LoVo (cell line): ENCODE measurements around the gene NEBL.
"Not testable (repeated sequence)": the region's sequence is repeated elsewhere in the genome, so short reads cannot be mapped to it uniquely, and the experiment has no call there.

Source experiments
- DNase-seq: peaks from one replicate; pipeline ENCODE4 v3.0.0-alpha.2; 2016; ENCODE audit warnings: low spot score

The NEBL gene, protein sequence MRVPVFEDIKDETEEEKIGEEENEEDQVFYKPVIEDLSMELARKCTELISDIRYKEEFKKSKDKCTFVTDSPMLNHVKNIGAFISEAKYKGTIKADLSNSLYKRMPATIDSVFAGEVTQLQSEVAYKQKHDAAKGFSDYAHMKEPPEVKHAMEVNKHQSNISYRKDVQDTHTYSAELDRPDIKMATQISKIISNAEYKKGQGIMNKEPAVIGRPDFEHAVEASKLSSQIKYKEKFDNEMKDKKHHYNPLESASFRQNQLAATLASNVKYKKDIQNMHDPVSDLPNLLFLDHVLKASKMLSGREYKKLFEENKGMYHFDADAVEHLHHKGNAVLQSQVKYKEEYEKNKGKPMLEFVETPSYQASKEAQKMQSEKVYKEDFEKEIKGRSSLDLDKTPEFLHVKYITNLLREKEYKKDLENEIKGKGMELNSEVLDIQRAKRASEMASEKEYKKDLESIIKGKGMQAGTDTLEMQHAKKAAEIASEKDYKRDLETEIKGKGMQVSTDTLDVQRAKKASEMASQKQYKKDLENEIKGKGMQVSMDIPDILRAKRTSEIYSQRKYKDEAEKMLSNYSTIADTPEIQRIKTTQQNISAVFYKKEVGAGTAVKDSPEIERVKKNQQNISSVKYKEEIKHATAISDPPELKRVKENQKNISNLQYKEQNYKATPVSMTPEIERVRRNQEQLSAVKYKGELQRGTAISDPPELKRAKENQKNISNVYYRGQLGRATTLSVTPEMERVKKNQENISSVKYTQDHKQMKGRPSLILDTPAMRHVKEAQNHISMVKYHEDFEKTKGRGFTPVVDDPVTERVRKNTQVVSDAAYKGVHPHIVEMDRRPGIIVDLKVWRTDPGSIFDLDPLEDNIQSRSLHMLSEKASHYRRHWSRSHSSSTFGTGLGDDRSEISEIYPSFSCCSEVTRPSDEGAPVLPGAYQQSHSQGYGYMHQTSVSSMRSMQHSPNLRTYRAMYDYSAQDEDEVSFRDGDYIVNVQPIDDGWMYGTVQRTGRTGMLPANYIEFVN

DNA sequence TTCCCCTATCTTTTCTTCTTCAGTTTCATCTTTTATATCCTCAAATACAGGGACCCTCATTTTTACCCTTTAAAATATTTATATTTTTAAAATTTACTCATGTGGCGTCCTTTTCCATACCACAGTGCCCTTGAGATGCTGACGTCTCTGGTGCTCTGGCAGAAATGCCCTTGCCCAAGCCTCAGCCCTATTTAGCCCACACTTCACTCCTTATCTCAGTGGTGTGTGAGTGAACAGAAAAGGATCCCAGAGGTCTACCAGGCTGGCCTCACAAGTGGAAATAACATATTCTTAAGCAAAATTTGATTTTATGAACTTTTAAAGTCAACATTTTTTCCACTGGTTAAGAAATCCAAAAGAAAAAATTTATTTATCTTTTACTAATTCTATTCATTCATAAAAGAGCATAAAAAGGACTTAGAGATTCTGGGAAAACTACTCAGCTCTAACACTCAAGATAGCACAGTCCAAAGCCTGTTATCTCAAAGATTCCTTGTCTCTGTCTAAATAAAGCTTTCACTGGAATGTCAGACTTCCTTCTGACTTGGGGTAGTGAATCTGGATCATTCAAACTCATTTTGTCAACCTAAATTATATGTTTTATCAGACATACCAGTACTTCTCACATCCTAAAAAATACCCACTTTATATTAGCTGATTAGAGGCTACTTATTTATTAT lies at the start of gene NEBL:
TSS of gene NEBL (minus strand) at position 166 of the 680 bp plus-strand sequence. CDS start at position 60, 106 bp downstream.
- no peak for DNase-seq

DNA sequence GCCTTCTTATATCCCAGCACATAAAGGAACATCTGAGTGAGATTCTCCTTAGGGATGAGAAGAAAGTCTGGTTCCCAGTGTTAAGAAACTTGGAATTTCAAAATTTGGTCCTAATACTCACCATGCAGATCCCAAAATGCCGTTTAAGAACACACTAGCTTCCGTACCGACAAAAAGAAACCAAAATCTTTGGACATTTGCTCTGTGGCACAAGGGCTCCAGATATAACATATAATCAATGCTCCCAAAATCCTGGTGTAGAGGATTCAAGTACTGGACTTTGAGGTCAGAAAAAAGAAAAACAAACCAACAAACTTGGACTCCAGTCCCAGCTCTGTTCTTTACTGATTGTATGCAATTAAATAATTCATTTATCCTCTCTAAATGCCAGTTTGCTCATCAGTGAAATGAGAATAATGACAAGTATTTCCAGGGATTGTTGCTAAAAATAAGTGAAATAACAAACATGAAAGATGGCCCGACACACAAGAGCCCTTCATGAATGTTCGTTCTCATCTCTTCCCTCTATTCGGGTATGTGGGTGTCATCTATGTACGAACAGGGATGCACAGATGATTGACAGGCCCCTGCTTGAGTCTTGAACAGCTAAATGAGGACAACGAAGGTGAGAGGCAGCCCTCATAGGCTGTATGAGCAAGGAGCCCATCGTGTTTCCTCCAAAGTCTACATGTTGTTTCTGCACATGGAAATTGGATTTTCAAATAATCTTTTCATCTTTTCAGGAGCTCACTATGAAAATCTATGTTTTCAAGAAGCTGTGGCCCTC lies 48.6 kb upstream of the NEBL start:
- DNase-seq: no peak

DNA sequence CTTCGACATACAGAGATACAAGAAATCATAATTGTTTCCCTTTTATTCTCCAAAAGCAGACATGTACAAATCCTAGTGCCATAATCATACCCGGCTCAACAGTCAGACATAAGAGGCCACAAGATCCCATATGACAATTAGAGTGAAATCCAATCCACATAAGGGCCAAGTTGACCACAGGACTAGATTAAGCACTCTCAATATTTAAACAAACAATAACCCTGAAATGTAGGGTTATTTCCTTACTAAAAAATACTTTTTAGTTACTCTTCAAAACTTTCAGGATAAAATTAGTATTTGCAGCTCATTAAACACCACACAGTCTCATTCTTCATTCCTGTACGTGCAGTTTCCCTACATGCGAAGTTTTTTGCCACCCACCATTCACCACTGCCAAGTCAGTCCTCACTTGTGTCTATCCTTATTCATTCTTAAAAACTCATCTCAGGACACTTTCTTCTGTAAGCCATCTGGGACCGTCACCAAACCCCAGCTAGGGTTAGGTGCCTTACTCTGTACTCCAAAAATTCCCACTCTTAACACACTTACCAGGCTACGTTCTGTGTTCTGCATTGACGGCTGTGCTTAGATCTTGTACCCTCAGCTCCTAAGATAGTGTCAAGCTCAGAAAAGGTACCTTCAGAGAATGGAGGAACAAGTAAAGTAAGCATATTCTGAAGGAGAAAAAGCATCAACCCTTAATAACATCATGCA lies 47.8 kb upstream of the NEBL start:
- DNase-seq: no peak

DNA sequence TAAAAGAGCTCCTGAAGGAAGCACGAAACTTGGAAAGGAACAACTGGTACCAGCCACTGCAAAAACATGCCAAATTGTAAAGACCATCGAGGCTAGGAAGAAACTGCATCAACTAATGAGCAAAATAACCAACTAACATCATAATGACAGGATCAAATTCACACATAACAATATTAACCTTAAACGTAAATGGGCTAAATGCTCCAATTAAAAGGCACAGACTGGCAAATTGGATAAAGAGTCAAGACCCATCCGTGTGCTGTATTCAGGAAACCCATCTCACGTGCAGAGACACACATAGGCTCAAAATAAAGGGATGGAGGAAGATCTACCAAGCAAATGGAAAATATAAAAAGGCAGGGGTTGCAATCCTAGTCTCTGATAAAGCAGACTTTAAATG lies 42.3 kb upstream of the NEBL start:
- not testable (repeated sequence) for DNase-seq

DNA sequence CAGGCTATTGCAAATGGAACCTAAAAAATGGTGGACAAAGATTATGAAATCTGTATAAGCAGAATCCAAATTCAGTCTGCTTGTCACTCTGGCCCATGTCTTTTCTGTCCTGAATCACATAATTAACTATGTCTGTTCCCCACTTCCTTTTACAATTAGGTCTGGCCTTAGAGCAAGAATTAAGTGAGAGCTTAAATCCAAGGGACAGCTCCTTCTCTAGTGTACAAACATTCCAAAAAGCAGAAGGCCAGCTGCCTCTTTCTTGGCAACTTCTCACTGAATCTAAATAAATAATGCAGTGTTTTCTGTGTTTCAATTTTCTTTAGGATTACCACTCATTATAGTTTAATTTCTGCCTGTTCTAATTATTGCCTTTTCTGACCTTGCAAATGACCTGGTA lies 39.3 kb upstream of the NEBL start:
- DNase-seq: no peak

DNA sequence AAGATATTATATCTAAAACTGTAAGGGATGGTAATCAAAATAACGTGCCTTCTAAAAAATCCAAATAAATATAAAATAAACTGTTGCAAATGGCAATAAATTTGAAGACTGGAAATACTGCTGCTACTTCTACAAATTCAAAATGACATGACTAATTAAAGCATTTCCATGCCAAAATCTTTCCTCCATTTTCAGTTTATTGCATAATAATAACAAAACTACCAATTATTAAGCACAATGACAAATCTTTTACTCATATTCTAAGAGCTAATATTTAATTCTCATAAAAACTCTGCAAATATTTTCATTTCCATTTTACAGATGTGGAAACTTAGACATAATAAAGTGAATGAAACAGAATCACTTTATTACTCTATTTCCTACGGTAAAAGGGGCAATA lies 38.8 kb upstream of the NEBL start:
- DNase-seq: no peak

DNA sequence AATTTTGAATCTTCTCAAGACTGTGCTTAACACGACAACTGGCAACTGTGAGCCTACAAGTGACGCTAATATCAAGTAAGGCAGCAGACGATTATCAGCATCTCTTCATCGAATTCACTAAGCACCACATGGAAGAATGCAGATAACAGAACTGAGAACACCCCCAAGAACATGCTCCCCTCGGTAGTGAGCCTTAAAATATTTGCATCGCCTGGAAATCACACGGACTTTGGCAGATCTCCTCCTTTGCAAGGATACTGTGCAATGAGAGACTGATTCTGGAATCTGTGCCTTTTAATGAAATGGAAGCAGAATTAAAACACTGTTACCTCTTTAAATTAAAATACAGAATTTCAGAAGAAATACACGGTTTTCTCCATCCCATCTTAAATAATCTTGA lies 38.2 kb upstream of the NEBL start:
- no peak for DNase-seq

DNA sequence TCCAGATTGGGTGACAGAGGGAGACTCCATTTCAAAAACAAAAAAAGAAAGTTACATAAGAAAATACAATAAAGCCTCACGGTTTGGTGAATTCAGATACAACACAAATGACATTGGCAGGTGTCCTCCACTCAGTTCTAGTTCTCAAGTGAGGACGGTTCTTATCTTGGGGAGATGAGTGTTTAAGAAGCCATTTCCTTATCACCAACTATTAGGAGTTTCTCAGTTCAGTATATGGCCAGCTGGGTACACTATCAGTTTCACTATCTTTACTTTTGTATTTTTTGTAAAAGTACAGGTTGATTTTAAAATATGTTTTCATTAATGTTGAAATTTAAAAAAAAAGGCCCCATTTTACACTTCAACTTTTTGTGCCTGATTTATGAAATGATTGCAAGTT lies 36.6 kb upstream of the NEBL start:
- DNase-seq: no peak

DNA sequence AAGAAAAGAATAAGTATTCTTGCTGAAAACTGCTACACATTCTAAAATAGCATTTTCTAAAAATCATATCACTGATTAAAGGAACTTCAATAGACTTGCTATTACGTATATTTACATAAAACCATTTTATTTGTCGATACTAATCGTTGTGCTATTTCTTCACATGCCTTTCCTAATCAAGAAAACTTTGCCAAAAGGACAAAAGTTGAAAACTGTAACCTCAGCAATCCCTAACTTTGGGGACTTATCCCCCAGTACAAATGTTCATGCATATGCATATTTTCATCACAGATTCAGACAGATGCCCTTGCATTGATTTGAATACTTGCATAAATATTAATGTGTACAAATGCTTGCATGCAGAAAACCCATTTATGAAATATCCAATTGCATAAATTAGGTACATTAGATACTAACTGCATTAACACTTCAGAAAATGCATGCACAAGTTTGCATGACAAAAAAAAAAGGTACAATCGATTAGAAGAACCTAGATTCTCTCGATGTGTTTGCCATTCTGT lies 35.6 kb upstream of the NEBL start:
- DNase-seq: no peak

DNA sequence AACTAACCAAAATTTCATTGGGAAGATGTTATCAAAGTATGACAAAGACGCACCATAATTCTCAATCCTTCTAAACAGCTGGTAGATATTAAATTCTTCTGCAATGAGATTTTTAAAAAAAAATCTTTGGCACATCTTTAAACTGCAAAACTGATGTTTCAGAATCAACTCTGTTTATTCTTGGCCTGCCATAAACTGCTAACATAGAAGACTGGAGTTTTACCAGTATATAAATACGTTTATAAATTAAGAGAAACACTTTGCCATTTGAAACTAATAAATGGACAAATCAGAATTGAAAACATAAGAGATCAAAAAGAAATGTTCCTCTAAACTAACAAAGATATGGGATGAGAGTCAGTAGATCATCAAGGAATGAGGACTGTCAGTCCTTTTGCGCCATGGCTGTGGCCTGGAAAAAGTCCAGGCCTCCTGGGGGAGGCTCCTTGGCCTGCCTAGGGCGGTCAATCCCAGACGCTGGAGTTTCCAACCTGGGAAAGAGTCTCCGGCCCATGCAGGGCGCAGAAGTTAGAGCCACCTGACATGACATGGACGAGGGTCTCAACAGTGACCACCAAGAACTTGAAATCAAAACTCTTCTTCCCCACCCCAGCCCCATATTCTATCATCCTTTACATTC lies 34.2 kb upstream of the NEBL start:
- no peak for DNase-seq

DNA sequence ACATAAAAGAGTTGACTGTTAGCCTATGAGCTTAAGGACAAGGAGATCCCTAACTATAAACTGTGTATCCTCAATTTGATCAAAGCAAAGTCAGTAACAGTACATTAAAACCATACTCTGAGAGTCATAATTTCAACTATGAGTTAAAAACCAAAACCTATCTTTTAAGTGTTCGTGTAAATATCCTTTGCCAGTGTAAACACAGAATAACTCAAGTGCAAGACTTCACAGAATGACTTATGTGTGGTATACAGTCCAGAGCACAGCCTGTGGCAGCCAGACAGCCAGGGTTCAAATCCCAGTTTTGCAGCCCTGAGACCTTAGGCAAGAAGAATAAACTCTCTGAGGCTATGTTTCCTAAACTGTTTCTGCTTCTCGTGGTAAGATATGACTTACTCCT lies 30.3 kb upstream of the NEBL start:
- DNase-seq: no peak

DNA sequence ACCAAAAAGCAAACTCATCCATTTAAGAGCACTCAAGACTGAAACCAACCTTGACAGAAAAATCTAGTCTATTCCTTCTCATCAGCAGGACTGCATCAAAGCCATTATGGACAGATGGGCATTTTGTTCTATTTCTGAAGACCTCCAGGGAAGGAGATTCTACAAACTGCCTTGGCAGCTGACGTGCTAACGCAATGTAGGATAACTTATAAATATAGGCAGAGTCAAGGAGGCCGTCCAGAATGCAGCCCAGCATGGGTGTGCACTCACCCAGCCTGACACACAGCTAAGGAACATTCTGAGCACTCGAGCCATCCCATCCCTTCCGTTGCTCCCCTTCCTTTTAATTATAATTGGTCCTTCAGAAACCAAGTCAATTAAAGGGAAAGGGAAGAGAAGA lies 25.3 kb upstream of the NEBL start:
- DNase-seq: no peak

DNA sequence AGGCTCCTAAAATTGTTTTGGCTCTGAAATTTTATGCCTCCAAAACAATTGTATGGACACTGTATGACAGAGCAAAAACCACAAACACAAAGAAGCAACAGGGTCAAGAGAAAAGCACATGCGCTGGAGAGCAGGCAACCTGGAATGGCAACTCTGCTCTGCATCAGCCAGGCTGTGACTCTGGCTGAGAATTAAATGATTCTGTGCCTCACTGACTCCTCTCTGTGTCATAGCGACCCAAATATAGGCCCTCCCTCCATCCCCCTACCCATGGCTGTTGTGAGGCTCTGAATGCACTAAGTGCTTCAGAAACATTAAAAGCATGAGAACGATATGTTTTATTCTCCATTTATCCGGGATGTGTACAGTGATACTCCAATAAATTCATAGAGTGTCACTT lies 24.9 kb upstream of the NEBL start:
- no peak for DNase-seq

DNA sequence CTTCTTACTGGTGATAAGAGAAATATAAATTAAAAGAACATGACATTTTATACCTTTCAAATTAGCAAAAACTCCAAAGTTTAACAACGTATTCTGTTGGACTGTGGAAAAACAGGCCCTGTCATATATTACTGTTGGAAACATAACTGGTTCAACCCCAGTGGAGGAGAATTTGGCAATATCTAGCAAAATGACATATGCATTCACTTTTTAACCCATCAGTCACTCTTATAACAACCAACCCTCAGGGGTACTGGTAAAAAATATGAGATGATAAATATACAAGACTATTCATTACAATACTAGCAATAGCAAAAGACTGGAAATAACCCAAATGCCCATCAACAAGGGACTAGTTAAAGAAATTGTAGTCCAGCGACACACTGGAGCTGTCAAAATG lies 22.9 kb upstream of the NEBL start:
- DNase-seq: no peak

DNA sequence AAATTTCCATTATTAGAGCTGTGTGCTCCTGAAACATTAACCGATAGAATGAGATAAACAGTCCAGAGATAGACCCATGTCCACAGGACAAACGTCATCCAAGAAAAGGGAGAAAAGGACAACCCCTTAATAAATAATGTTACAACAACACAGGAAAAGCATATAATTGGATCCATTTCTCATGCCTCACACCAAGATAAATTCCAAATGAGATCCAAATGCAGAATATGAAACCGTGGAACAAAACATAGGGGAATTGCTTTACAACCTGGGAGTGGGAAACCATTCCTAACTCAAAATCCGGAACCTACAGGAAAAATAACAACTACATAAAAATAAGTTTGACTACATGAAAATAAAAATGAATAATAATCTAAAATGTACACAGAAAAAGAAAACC lies 22.4 kb upstream of the NEBL start:
- DNase-seq: no peak

DNA sequence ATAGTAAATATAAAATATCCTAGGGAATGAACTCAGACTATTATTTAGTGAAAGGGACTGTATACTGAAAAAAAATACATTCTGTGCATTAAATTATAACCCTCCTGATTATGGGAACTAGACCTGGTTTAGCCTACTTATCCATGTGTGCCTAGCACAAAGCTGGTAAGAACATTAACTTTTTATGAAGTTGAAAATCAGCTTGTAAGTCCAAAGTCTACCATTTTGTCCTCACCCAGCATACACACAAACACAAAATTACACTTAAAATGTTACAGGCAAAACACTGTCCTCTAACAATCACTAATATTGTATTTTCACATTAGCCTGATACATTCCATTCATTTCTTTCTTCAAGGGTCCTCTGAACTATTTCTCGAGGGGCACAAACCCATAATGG lies 19.9 kb upstream of the NEBL start:
- DNase-seq: no peak

DNA sequence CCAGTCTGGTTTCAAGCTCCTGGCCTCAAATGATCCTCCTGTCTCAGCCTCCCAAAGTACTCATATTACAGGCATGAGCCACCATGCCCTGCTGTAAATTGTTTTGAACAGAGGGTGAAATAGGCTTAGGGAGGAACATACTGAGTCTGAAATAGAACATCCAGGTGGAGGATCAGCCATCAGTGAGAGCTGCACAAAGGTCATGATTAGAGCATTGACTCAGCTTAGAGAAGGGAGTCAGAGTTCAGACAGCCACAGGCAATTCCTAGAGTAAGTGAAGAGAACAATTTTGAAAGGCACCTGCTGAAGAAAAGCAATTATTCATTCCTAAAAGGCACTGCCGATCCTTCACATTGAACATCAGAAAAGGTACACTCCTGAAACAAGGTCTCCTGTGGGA lies 15.9 kb upstream of the NEBL start:
- DNase-seq: no peak

DNA sequence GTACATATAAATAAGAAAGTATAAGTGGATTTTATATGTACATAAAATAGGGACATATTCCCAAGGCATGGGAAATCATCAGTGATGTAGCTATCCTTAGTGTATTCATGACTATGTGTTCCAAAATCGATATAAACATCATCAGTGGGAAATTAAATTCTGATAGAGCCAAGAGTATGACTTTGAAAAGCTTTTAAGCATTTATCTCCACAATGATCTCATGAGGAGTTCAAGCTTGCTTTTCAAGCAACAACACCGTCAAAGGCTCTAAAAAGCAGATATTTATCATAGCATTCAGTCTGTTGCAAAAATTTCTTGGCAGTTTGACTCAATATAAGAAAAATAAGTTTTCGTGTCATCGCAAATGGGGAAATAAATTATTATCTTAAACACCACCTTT lies 14.5 kb upstream of the NEBL start:
- no peak for DNase-seq

DNA sequence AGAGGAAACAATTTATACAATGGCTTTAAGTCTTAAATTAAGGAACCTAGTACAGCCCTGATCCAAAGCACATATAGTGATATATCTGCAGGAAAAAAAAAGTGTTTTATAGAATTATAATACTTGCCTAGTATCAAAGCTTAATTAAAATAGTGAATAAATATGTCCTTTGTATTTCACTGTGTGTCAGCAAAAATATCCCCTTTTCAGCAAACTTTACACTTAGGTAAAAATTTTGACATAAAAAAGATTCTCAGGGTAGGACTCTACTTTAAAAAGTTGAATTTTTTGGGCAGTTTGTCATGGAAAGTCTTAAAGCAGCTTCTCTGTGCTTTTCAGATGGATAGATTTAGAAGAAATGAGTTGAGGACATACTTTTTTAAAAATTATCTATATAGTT lies 12.7 kb upstream of the NEBL start:
- DNase-seq: no peak

DNA sequence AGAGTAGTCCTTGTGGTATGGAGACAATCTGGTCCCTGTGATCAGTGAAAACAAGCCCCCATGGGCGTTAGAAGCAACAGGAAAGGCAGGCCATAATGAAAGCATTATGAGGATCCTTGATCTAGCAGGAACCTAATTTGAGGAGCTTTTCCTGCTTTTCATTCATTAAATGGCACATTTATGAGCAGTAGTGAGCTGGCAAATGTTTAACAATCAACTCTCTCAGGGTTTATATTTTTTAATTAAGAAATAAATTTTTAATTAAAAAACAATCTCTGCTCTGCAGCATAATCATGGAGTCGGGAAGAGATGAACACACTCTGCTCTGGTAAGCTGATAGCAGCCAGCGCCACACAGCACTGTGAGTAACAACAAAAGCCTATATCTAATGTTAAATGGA lies 11.3 kb upstream of the NEBL start:
- no peak for DNase-seq
